Astrocyte of the spinal cord (primary cell): Measurements from ENCODE around the gene LRRC4C.

Experiments
- DNase-seq: peaks from one replicate; pipeline ENCODE4 v3.0.0; 2011; ENCODE audit warnings: low read depth, low spot score
- H3K4me3 ChIP-seq: 2 replicates; pipeline ENCODE4 v1.5.1; 2011; ENCODE audit warnings: low read depth, mild to moderate bottlenecking, low read length, moderate library complexity
- in situ Hi-C: cut with HindIII; loops from 2 replicates; pipeline ENCODE4 v1.10.0; 2017; ENCODE audit warnings: low sequenced_read_pairs
- TF ChIP-seq, protein P1 (sequence below): IDR thresholded peaks from 2 replicates; pipeline ENCODE4 v1.5.1; 2012; ENCODE audit warnings: low read depth, mild to moderate bottlenecking, low read length, inconsistent platforms

The LRRC4C gene

DNA sequence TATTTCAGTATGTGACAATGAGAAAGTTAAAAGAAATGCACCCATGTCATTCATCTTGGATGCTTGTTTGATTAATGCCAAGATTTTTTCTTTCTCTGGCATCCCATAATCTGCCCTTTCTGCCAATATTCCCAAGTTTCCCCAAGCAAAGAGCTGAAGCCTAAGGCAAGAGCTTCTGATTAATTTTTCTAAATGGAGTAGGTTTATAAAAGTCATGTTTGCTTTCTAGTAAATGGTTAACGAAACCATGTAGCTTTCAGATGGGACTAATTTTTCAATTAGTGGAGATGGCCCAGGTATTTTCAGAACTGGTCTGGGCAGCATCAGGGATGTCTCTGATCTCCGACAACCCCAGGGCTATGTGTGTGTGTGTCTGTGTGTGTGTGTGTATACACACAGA, 55.3 kb downstream of the LRRC4C start:
- TF ChIP-seq, protein P1, sequence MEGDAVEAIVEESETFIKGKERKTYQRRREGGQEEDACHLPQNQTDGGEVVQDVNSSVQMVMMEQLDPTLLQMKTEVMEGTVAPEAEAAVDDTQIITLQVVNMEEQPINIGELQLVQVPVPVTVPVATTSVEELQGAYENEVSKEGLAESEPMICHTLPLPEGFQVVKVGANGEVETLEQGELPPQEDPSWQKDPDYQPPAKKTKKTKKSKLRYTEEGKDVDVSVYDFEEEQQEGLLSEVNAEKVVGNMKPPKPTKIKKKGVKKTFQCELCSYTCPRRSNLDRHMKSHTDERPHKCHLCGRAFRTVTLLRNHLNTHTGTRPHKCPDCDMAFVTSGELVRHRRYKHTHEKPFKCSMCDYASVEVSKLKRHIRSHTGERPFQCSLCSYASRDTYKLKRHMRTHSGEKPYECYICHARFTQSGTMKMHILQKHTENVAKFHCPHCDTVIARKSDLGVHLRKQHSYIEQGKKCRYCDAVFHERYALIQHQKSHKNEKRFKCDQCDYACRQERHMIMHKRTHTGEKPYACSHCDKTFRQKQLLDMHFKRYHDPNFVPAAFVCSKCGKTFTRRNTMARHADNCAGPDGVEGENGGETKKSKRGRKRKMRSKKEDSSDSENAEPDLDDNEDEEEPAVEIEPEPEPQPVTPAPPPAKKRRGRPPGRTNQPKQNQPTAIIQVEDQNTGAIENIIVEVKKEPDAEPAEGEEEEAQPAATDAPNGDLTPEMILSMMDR: no peak

DNA sequence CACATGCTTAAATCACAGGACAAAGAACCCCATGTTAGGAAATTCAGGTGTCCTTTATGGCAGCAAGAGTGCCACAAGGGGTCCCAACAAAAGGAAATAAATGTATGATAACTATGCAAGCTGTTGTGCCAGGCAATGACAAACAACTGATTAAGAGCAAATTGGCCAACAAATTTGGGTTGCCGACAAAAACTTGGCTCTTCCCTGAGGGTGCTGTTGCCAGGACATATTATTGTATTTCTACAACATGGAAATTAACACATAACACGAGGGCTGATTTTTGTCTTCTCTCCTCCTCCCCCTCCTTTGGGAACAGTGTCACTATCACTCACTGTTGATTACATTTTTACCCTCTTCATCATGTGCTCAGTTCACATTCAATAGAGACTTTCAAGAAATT, 56.0 kb downstream of the LRRC4C start:
- in situ Hi-C loops: no loop called here
- DNase-seq: no peak
- TF ChIP-seq, protein P1: no peak
- H3K4me3 ChIP-seq: no peak overlapping the region

More for the DNA sequence above, 55.3 kb downstream of the LRRC4C start:
- DNase-seq: no peak
- no peak overlapping the region for H3K4me3 ChIP-seq
- in situ Hi-C loops: no loop called here

- no peak for DNase-seq
- in situ Hi-C loops: no loop called here
- TF ChIP-seq, protein P1: no peak
- no peak overlapping the region for H3K4me3 ChIP-seq
These were observed 58.6 kb downstream of the LRRC4C start for GRCh38 chr11:41400819-41401382.

DNA sequence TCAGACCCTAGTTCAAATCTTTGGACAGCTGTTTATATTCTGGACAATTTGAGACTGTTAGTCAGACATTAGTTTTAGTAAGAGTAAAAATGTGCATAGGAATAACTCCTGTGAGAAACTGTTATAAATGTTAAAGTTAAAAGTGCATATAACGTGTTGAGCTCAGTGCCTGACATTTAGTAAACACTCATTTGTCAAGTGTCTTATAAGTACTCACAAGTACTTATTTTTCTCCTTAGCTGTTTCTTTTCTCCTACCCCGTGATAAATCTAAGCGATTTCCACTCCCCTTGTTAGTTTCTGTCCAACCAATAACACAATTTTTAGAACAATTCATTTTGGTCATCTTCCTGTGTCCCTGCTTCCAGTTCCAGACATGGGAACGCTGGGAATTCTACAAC, 59.3 kb downstream of the LRRC4C start:
- H3K4me3 ChIP-seq: no peak overlapping the region
- in situ Hi-C loops: no loop called here
- TF ChIP-seq, protein P1: no peak
- no peak for DNase-seq

DNA sequence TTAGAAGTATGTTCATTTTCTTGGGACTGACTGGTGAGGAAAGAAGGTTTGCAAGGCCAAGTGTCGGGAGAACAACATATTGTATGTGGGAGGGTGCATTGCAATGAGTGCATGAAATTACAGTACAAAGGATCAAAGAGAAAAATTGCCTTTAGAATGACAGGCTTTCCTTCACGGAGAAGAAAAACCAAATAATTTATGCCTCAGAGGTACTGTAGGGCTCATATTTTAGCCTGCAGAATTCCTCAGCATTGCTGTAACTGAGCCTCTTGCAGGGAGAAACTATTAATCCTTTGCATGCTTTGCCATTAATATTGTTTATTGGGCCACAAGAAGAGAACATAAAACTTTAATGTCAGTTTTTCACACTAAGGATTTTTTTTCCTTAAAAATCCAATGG, 60.1 kb downstream of the LRRC4C start:
- TF ChIP-seq, protein P1: no peak
- H3K4me3 ChIP-seq: no peak overlapping the region
- DNase-seq: no peak
- in situ Hi-C loops: no loop called here

DNA sequence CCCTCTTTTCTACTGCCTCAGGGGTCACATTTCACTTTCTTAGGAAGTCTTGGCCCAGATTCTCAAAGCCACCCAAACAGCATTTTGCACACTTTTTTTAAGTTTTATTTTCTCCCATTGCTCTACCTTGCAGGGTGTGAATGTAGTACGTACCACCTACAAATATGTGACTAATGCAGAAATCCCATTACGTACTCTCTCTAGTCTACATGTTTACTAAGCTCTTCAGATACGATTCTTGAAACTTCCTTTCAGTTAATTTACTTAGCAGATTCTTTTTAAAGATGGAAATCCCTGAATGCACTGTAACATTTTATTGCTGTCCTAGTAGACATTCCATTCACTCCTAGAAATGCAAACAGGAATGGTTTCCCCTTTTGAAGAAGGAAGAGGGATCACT, 61.3 kb downstream of the LRRC4C start:
- TF ChIP-seq, protein P1: no peak
- no peak overlapping the region for H3K4me3 ChIP-seq
- DNase-seq: no peak
- in situ Hi-C loops: no loop called here
